Spleen (tissue), 11 donors: ENCODE measurements around the gene SNX1. TPM values are rescaled to one million over a fixed set of nuclear protein-coding genes. Genes with fewer than 3 reads are reported as not detected.

Experiments used
- DNase-seq: peaks from one replicate; pipeline ENCODE4 v3.0.0-alpha.2; 2020
- H3K27ac ChIP-seq, 8 donors: fragments of 200-600 bp; sonication (generic) in 7 of 8; 1 replicate in 4 of 8; 2 replicates in 4 of 8; pipeline versions ENCODE4 v1.5.0 to v1.8.0; 2016 to 2021; ENCODE audit warnings: inconsistent platforms in 4 of 8, mild to moderate bottlenecking in 4 of 8, moderate library complexity in 1 of 8
- H3K27me3 ChIP-seq, 7 donors: fragments of 200-600 bp; sonication (generic) in 6 of 7; replicated peaks in 1 of 7; 1 replicate in 4 of 7; 2 replicates in 3 of 7; pipeline versions ENCODE4 v1.5.0 to v1.8.0; 2016 to 2021; ENCODE audit warnings: inconsistent platforms in 3 of 7, mild to moderate bottlenecking in 1 of 7
- H3K36me3 ChIP-seq, 6 donors: fragments of 200-600 bp; sonication (generic) in 5 of 6; 1 replicate in 4 of 6; 2 replicates in 2 of 6; pipeline versions ENCODE4 v1.5.0 to v1.8.0; 2016 to 2021; ENCODE audit warnings: inconsistent platforms in 2 of 6
- H3K4me1 ChIP-seq, 6 donors: fragments of 200-600 bp; sonication (generic) in 5 of 6; 1 replicate in 3 of 6; 2 replicates in 3 of 6; pipeline versions ENCODE4 v1.5.0 to v1.8.0; 2016 to 2021; ENCODE audit warnings: inconsistent platforms in 3 of 6
- H3K4me3 ChIP-seq, 8 donors: fragments of 200-600 bp; sonication (generic) in 7 of 8; 1 replicate in 4 of 8; 2 replicates in 4 of 8; pipeline versions ENCODE4 v1.5.0 to v1.8.0; 2016 to 2021; ENCODE audit warnings: inconsistent platforms in 4 of 8, mild to moderate bottlenecking in 4 of 8, moderate library complexity in 2 of 8
- H3K9me3 ChIP-seq, 8 donors: fragments of 200-600 bp; sonication (generic) in 7 of 8; 1 replicate in 4 of 8; 2 replicates in 4 of 8; pipeline versions ENCODE4 v1.5.0 to v1.8.0; 2016 to 2021; ENCODE audit warnings: inconsistent platforms in 4 of 8
- CTCF ChIP-seq, 11 experiments: fragments of 200-600 bp in 7 of 11; fragments of 450-650 bp in 4 of 11; sonication (generic) in 4 of 11; IDR thresholded peaks in 8 of 11; conservative IDR thresholded peaks in 3 of 11; 1 replicate in 7 of 11; 2 replicates in 4 of 11; pipeline versions ENCODE4 v1.4.0 to v1.8.0; 2016 to 2021; ENCODE audit warnings: antibody characterized with exemption in 11 of 11, inconsistent platforms in 4 of 11, mild to moderate bottlenecking in 1 of 11
- POLR2A ChIP-seq, 3 donors: fragments of 450-650 bp; IDR thresholded peaks; one replicate each; pipeline ENCODE4 v1.5.1; 2017; ENCODE audit warnings: antibody characterized with exemption in 3 of 3, mild to moderate bottlenecking in 1 of 3
- POLR2AphosphoS5 ChIP-seq, 3 donors: sonication (generic); formaldehyde crosslinking; IDR thresholded peaks; one replicate each; pipeline ENCODE4 v1.5.1; 2017; ENCODE audit warnings: antibody characterized with exemption in 3 of 3
- WGBS, 5 donors: extraction: QIAGEN DNeasy Blood & Tissue Kit in 3 of 5; methylation state at CpG; one replicate each; pipeline versions ENCODE4 v1.1.5 to v1.1.7; 2013 to 2018; 5-methylcytosine and 5-hydroxymethylcytosine counted together
- intact Hi-C: fragments of 100-400 bp; cut with DNase I; formaldehyde crosslinking; loops from one replicate; pipeline ENCODE4 v1.15.0; 2023; ENCODE audit warnings: low total_unique reads
- polyA plus RNA-seq, 3 donors: library from polyadenylated mRNA; stranded (reverse); fragments of 200-250 nt; gene quantifications; one replicate each; pipeline ENCODE4 v1.2.1, GENCODE V29; 2013
- total RNA-seq, 7 donors: library from RNA; depleted of rRNA in 3 of 7; stranded (reverse); fragments of >200 nt in 3 of 7; fragmentation: NEBNext Ultra II Directional in 4 of 7; extraction: Animal tissue kit (Norgen Biotek cat#: 25700) in 4 of 7; gene quantifications; one replicate each; pipeline versions ENCODE4 v1.1.0 to v1.2.1, GENCODE V29; 2016 to 2021
- donor health status: healthy with polysubstance abuse.
- donor health status: DM: no; HTN: no; CAD: no; lungs with moderate emphysema.
- donor health status: DM: no; HTN: no; CAD: no.
- donor health status: Bipolar disorder and iron deficiency.
- donor health status: healthy.
- donor health status: DM: no; HTN: no; CAD: no.
- donor health status: DM: yes; HTN: yes; CAD: no.

Gene SNX1
- total and polyA plus RNA-seq, 10 donors = 45.5 to 161 (median 112) TPM

- no peaks in the 10 kb centered on the region for H3K9me3 ChIP-seq
- H3K4me1 ChIP-seq = peaks cover 58 to 89% (median 84%) of the 10 kb centered on the region in 6 donors
- TF ChIP-seq POLR2A (IDR thresholded peaks at IDR 0.05) (no peak), POLR2AphosphoS5 (IDR thresholded peaks at IDR 0.05) (no peak), CTCF (IDR thresholded peaks at IDR 0.05 in 8 of 11, conservative IDR thresholded peaks at IDR 0.05 in 3 of 11) (peak in 1 of 11 experiments; percentile 11)
- peaks cover 0 to 6% (median 0%) of the 10 kb centered on the region in 6 donors for H3K36me3 ChIP-seq
- no peaks in the 10 kb centered on the region for H3K27me3 ChIP-seq
- no peak for DNase-seq
- intact Hi-C loops = no loop called here
- 10 to 12% (median 11%) methylated on average over 16 of the region's 16 CpGs for WGBS, 5 donors
- H3K4me3 ChIP-seq = peak overlapping the region; percentile 85 to 99 (median 92)
- H3K27ac ChIP-seq = peak overlapping the region; percentile 76 to 96 (median 92)
Measured at GRCh38 chr15:64096668-64097384, 1.0 kb downstream of the SNX1 start.

- DNase-seq = no peak
- WGBS, 5 donors = 85 to 100% (median 88%) methylated on average over 2 of the region's 2 CpGs
- Histone ChIP-seq H3K36me3 (peaks cover 0 to 6% (median 0%) of the 10 kb centered on the region in 6 donors), H3K27ac (peak overlapping the region in 3 of 8 donors; percentile 0 to 65 (median 57)), H3K27me3 (no peaks in the 10 kb centered on the region), H3K4me3 (no peak overlapping the region), H3K9me3 (no peaks in the 10 kb centered on the region), H3K4me1 (peaks cover 47 to 95% (median 85%) of the 10 kb centered on the region in 6 donors)
- TF ChIP-seq POLR2A (IDR thresholded peaks at IDR 0.05) (no peak), POLR2AphosphoS5 (IDR thresholded peaks at IDR 0.05) (no peak), CTCF (IDR thresholded peaks at IDR 0.05 in 8 of 11, conservative IDR thresholded peaks at IDR 0.05 in 3 of 11) (no peak)
- intact Hi-C loops = no loop called here
Measured at GRCh38 chr15:64099379-64099778, 3.6 kb downstream of the SNX1 start.

GRCh38 chr15:64100958-64101357, 5.2 kb downstream of the SNX1 start:
- no peak for TF ChIP-seq CTCF (IDR thresholded peaks at IDR 0.05 in 8 of 11, conservative IDR thresholded peaks at IDR 0.05 in 3 of 11)
- no peak for TF ChIP-seq POLR2A (IDR thresholded peaks at IDR 0.05)
- no peak for TF ChIP-seq POLR2AphosphoS5 (IDR thresholded peaks at IDR 0.05)
- DNase-seq = no peak
- Histone ChIP-seq H3K27me3 (no peaks in the 10 kb centered on the region), H3K4me3 (no peak overlapping the region), H3K36me3 (peaks cover 0 to 6% (median 0%) of the 10 kb centered on the region in 6 donors), H3K4me1 (peaks cover 53 to 98% (median 86%) of the 10 kb centered on the region in 6 donors), H3K9me3 (no peaks in the 10 kb centered on the region), H3K27ac (peak overlapping the region in 6 of 8 donors; percentile 34 to 69 (median 58))
- 57 to 84% (median 71%) methylated on average over 2 of the region's 2 CpGs for WGBS, 5 donors
- intact Hi-C loops = no loop called here

- Histone ChIP-seq H3K9me3 (no peaks in the 10 kb centered on the region), H3K27me3 (no peaks in the 10 kb centered on the region), H3K36me3 (peaks cover 0 to 10% (median 0%) of the 10 kb centered on the region in 6 donors), H3K4me3 (no peak overlapping the region), H3K4me1 (peaks cover 42 to 100% (median 89%) of the 10 kb centered on the region in 6 donors), H3K27ac (no peak overlapping the region)
- no peak for DNase-seq
- WGBS, 5 donors = 94 to 100% (median 97%) methylated on average over 2 of the region's 2 CpGs
- intact Hi-C loops = no loop called here
- TF ChIP-seq POLR2AphosphoS5 (IDR thresholded peaks at IDR 0.05) (no peak), POLR2A (IDR thresholded peaks at IDR 0.05) (no peak), CTCF (IDR thresholded peaks at IDR 0.05 in 8 of 11, conservative IDR thresholded peaks at IDR 0.05 in 3 of 11) (no peak)
Measured at GRCh38 chr15:64102497-64102896, 6.7 kb downstream of the SNX1 start.
